Neural progenitor cell (in vitro differentiated cells): Measurements from ENCODE around the gene ZNF681. TPM values are rescaled to one million over a fixed set of nuclear protein-coding genes. Genes with fewer than 3 reads are reported as not detected.

ENCODE experiments used
- DNase-seq: peaks from one replicate; pipeline ENCODE4 v3.0.0-alpha.2; 2016; ENCODE audit warnings: low spot score
- H2AFZ ChIP-seq: fragments of 200-600 bp; sonication (generic); replicated peaks from 2 replicates; pipeline ENCODE4 v1.6.1; 2016; ENCODE audit warnings: antibody characterized with exemption
- H3F3A ChIP-seq: fragments of 200-600 bp; sonication (generic); 2 replicates; pipeline ENCODE4 v1.6.1; 2016; ENCODE audit warnings: antibody characterized with exemption, low read depth
- H3K27ac ChIP-seq: fragments of 200-600 bp; sonication (generic); 2 replicates; pipeline ENCODE4 v1.5.1; 2016; ENCODE audit warnings: mild to moderate bottlenecking
- H3K27me3 ChIP-seq: fragments of 200-600 bp; sonication (generic); 2 replicates; pipeline ENCODE4 v1.6.1; 2016; ENCODE audit warnings: mild to moderate bottlenecking, moderate library complexity
- H3K36me3 ChIP-seq: fragments of 200-600 bp; sonication (generic); 2 replicates; pipeline ENCODE4 v1.5.1; 2016
- H3K4me1 ChIP-seq: fragments of 200-600 bp; sonication (generic); 2 replicates; pipeline ENCODE4 v1.6.1; 2016; ENCODE audit warnings: mixed run types
- H3K4me2 ChIP-seq: fragments of 200-600 bp; sonication (generic); 2 replicates; pipeline ENCODE4 v1.6.1; 2016
- H3K4me3 ChIP-seq: fragments of 200-600 bp; sonication (generic); 2 replicates; pipeline ENCODE4 v1.5.1; 2016
- H3K79me2 ChIP-seq: fragments of 200-600 bp; sonication (generic); 2 replicates; pipeline ENCODE4 v1.6.1; 2016; ENCODE audit warnings: low read depth
- H3K9ac ChIP-seq: fragments of 200-600 bp; sonication (generic); 2 replicates; pipeline ENCODE4 v1.6.1; 2016
- H3K9me3 ChIP-seq: fragments of 200-600 bp; sonication (generic); 2 replicates; pipeline ENCODE4 v1.5.1; 2016; ENCODE audit warnings: low read depth
- H4K20me1 ChIP-seq: fragments of 200-600 bp; sonication (generic); 2 replicates; pipeline ENCODE4 v1.6.1; 2016; ENCODE audit warnings: low read depth
- H3K27ac Mint-ChIP-seq: 3 replicates; pipeline ENCODE4 v1.8.0; 2021; ENCODE audit warnings: mixed read lengths
- H3K27me3 Mint-ChIP-seq: 2 replicates; pipeline ENCODE4 v1.8.0; 2022; ENCODE audit warnings: low read depth, mild to moderate bottlenecking, inconsistent platforms, moderate library complexity, mixed read lengths; ENCODE audit not compliant: insufficient read depth
- H3K36me3 Mint-ChIP-seq: 3 replicates; pipeline ENCODE4 v1.8.0; 2021; ENCODE audit warnings: mixed read lengths
- H3K4me1 Mint-ChIP-seq: 3 replicates; pipeline ENCODE4 v1.8.0; 2021; ENCODE audit warnings: mixed read lengths
- H3K4me3 Mint-ChIP-seq: 3 replicates; pipeline ENCODE4 v1.8.0; 2021; ENCODE audit warnings: mild to moderate bottlenecking, moderate library complexity, mixed read lengths
- H3K9me3 Mint-ChIP-seq: 3 replicates; pipeline ENCODE4 v1.8.0; 2020; ENCODE audit warnings: mixed read lengths
- EZH2 ChIP-seq: fragments of 200-600 bp; sonication (generic); IDR thresholded peaks from 2 replicates; pipeline ENCODE4 v1.6.1; 2017; ENCODE audit warnings: antibody characterized with exemption, mild to moderate bottlenecking, moderate library complexity
- EZH2phosphoT487 ChIP-seq: fragments of 200-600 bp; sonication (generic); IDR thresholded peaks from 2 replicates; pipeline ENCODE4 v1.6.1; 2017; ENCODE audit warnings: antibody characterized with exemption
- total RNA-seq: library from RNA; depleted of rRNA; stranded (reverse); fragments of >200 nt; gene quantifications from 2 replicates; pipeline ENCODE4 v1.2.3, GENCODE V29; 2015; ENCODE audit warnings: low replicate concordance
- TF ChIP-seq, protein P1 (sequence below): fragments of 200-600 bp; sonication (generic); IDR thresholded peaks from 2 replicates; pipeline ENCODE4 v1.5.1; 2017; ENCODE audit warnings: antibody characterized with exemption, mild to moderate bottlenecking

ZNF681 gene
- total RNA-seq, 1 donor from 2014 or later, result 16.7 TPM

DNA sequence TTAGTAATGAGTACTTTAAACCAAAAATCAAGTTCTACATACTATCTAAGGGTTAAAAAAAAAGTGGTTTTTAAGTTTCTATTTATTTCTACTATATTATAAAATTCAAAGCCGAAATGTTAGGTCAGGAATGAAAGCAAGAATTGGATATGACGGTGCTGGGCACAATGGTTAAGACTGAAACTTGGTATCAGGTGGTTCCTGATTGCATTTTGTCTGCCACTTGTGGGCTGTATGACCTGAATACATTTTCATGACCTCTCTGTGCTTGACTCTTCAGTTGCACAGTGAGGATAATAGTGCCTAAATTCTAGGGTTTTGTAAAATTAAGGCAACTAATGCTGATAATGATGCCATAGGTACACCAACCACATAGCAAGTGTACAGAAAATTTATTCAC is 49.3 kb downstream of the ZNF681 start:
- no peaks in the 10 kb centered on the region for H3K4me1 Mint-ChIP-seq
- Histone ChIP-seq H3K4me1 (no peaks in the 10 kb centered on the region), H2AFZ (no peak overlapping the region), H3K79me2 (no peaks in the 10 kb centered on the region), H3K4me2 (no peak overlapping the region), H3K4me3 (no peak overlapping the region), H3K36me3 (no peaks in the 10 kb centered on the region), H3K9me3 (no peaks in the 10 kb centered on the region), H3K27me3 (no peaks in the 10 kb centered on the region), H3F3A (no peaks in the 10 kb centered on the region), H4K20me1 (no peaks in the 10 kb centered on the region), H3K9ac (no peak overlapping the region), H3K27ac (no peak overlapping the region)
- TF ChIP-seq, protein P1, sequence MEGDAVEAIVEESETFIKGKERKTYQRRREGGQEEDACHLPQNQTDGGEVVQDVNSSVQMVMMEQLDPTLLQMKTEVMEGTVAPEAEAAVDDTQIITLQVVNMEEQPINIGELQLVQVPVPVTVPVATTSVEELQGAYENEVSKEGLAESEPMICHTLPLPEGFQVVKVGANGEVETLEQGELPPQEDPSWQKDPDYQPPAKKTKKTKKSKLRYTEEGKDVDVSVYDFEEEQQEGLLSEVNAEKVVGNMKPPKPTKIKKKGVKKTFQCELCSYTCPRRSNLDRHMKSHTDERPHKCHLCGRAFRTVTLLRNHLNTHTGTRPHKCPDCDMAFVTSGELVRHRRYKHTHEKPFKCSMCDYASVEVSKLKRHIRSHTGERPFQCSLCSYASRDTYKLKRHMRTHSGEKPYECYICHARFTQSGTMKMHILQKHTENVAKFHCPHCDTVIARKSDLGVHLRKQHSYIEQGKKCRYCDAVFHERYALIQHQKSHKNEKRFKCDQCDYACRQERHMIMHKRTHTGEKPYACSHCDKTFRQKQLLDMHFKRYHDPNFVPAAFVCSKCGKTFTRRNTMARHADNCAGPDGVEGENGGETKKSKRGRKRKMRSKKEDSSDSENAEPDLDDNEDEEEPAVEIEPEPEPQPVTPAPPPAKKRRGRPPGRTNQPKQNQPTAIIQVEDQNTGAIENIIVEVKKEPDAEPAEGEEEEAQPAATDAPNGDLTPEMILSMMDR, result no peak
- TF ChIP-seq EZH2phosphoT487 (no peak), EZH2 (no peak)
- no peak overlapping the region for H3K4me3 Mint-ChIP-seq
- no peak for DNase-seq
- H3K27ac Mint-ChIP-seq, result no peak overlapping the region
- H3K36me3 Mint-ChIP-seq, result no peaks in the 10 kb centered on the region
- H3K27me3 Mint-ChIP-seq, result peaks cover 2% of the 10 kb centered on the region
- H3K9me3 Mint-ChIP-seq, result peaks cover 24% of the 10 kb centered on the region

DNA sequence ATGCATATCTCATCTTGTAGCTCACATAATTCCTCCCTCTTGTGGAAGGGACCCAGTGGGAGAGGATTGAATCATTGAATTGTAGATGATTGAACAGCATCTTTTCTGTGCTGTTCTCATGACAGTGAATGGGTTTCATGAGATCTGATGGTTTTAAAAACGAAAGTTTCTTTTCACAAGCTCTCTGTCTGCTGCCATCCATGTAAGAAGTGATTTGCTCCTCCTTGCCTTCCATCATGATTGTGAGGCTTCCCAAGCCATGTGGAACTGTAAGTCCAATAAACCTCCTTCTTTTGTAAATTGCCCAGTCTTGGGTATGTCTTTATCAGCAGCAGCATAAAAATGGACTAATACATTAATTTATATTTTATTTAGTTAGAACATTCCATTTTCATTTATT is 52.0 kb downstream of the ZNF681 start:
- no peak overlapping the region for H3K27ac Mint-ChIP-seq
- H4K20me1 ChIP-seq, result no peaks in the 10 kb centered on the region
- DNase-seq, result no peak
- no peaks in the 10 kb centered on the region for H3K4me1 ChIP-seq
- H3K9me3 ChIP-seq, result no peaks in the 10 kb centered on the region
- no peak overlapping the region for H2AFZ ChIP-seq
- no peak overlapping the region for H3K4me2 ChIP-seq
- H3K27me3 ChIP-seq, result no peaks in the 10 kb centered on the region
- H3K36me3 ChIP-seq, result no peaks in the 10 kb centered on the region
- no peaks in the 10 kb centered on the region for H3K36me3 Mint-ChIP-seq
- H3K79me2 ChIP-seq, result no peaks in the 10 kb centered on the region
- H3K4me3 ChIP-seq, result no peak overlapping the region
- no peaks in the 10 kb centered on the region for H3K4me1 Mint-ChIP-seq
- H3K9me3 Mint-ChIP-seq, result peaks cover 41% of the 10 kb centered on the region
- no peak overlapping the region for H3K9ac ChIP-seq
- no peak overlapping the region for H3K4me3 Mint-ChIP-seq
- TF ChIP-seq EZH2, result no peak
- TF ChIP-seq, protein P1, result no peak
- TF ChIP-seq EZH2phosphoT487, result no peak
- H3K27me3 Mint-ChIP-seq, result peaks cover 2% of the 10 kb centered on the region
- H3K27ac ChIP-seq, result no peak overlapping the region
- no peaks in the 10 kb centered on the region for H3F3A ChIP-seq

DNA sequence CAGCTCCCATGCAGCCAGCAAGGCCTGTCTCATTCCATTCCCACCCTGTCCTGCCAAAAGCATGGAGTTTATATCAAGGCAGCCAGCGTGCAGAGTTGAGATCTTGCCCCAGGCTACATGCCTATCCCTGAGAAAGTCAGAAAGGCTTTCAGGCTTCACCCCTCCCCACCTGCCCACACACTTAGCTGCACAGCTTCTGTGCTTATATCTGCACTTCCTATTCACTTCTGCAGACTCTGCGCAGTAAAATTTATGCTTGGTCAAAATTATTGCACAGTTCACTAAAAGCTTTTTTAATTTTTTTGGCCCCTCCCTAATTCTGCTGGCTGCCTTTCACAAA is 59.2 kb downstream of the ZNF681 start:
- peaks cover 6% of the 10 kb centered on the region for H3K4me1 ChIP-seq
- H3K4me3 Mint-ChIP-seq, result no peak overlapping the region
- no peak overlapping the region for H3K4me2 ChIP-seq
- no peaks in the 10 kb centered on the region for H3K79me2 ChIP-seq
- no peak overlapping the region for H3K9ac ChIP-seq
- no peaks in the 10 kb centered on the region for H3K9me3 ChIP-seq
- no peak overlapping the region for H3K27ac Mint-ChIP-seq
- H3K27me3 ChIP-seq, result no peaks in the 10 kb centered on the region
- H3K4me1 Mint-ChIP-seq, result no peaks in the 10 kb centered on the region
- H2AFZ ChIP-seq, result peak overlapping the region; percentile 82
- peaks cover 2% of the 10 kb centered on the region for H3K27me3 Mint-ChIP-seq
- DNase-seq, result no peak
- TF ChIP-seq EZH2 (no peak), EZH2phosphoT487 (no peak)
- TF ChIP-seq, protein P1, result no peak
- H3K27ac ChIP-seq, result no peak overlapping the region
- H3K36me3 ChIP-seq, result no peaks in the 10 kb centered on the region
- H4K20me1 ChIP-seq, result no peaks in the 10 kb centered on the region
- H3K9me3 Mint-ChIP-seq, result peaks cover 50% of the 10 kb centered on the region
- H3K4me3 ChIP-seq, result no peak overlapping the region
- no peaks in the 10 kb centered on the region for H3F3A ChIP-seq
- no peaks in the 10 kb centered on the region for H3K36me3 Mint-ChIP-seq
